LNCAP (cell line): Measurements from ENCODE around the gene CD7.

Experiments used
- CTCF ChIP-seq: fragments of 450-650 bp; IDR thresholded peaks from 2 replicates; pipeline ENCODE4 v1.5.1; 2017; ENCODE audit warnings: mild to moderate bottlenecking

Gene CD7

DNA sequence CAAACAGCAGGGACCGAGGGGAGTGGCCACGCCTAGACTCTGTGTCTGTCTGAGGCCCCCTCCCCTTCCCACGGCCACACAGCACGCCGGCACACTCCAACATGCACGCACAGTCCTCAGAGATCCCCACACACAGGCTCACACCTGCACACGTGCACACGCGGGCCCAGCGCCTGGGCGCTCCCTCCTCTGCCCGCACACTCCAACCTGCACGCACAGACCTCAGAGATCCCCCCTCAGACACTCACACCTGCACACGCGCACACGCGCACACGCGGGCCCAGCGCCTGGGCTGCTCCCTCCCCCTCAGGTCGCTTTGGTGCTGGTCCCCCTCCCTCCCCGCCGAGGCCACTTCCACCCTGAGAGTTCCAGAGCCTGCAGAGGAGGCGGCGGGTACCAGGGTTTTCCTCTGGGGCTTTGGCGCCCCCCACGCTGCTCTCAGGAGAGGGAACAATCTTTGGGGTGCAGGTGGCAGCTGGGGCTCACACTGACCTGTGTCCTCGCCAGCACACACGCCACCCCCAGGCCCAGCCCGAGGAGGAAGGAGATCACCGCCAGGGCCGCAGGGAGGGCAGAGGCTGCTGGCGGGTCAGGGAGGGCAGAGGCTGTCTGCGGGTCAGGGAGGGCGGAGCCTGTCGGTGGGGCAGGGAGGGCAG is 1.6 kb downstream of the CD7 start:
- TF ChIP-seq CTCF: no peak

GRCh38 chr17:82314727-82315605 is 2.4 kb downstream of the CD7 start:
- no peak for TF ChIP-seq CTCF

DNA sequence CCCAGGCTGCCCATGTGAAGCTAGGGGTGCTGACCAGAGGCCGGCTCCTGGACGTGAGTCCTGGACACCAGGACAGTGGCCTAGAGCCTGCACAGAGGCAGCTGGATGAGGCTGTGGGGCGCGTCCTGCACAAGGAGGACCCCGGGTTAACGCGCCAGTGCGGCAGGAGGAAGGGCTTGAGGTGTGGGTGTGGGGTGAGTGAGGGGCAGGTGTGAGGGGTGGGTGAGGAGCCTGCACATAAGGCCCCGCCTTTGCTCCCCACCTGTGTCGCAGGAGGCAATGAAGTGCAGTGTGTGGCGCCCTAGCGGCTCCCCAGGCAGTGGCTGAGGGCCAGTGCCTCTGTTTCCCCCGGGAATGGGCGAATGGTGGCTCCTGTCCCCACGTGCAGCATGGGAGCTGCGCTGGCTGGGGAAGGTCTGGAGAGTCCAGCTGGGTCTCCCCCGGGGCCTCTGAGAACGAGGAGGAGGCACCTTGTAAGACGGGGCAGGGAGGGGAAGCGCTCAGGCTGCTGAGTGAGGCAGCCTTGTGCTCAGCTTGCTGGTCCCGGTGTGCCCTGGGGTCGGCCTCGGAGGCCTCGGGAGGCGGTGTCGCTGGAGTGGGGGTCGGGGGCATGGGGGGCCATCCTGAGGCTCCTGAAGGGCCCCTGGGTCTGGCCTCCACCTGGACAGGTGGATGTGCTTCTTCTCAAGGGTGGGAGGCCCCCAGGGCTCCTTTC is 3.2 kb downstream of the CD7 start:
- no peak for TF ChIP-seq CTCF

DNA sequence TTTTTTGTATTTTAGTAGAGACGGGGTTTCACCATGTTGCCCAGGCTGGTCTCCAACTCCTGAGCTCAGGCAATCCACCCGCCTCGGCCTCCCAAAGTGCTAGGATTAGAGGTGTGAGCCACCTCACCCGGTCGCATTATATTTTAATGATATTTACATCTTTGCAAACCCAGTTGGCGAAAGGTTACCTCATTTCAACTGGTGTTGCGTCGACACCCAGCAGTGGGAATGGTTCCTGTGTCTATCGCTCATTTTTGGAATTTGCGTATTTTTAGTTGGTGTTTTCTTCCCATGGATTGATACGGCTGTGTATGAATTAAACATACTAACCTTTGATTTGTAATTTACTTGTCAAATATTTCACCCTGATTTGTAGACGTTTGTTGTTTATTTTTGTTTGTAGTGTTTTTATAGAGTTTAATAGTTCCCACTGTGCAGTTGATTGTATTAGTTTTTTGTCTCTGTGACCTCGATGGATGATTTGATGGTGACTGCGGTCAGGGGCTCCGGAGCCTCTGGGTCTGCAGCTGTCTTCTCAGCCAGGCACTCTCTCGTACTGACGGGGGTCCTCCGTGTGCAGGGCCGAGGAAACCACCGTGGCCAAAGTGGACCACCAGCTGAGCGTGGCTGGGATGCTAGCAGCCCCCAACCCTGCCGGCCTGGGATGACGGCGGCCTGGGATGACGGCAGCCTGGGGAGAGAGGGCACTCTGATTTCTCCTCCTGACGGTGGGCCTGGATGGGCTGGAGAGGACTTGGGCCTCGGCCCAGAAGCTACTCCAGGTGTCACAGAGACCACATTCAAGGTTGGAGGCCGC is 4.0 kb downstream of the CD7 start:
- no peak for TF ChIP-seq CTCF

DNA sequence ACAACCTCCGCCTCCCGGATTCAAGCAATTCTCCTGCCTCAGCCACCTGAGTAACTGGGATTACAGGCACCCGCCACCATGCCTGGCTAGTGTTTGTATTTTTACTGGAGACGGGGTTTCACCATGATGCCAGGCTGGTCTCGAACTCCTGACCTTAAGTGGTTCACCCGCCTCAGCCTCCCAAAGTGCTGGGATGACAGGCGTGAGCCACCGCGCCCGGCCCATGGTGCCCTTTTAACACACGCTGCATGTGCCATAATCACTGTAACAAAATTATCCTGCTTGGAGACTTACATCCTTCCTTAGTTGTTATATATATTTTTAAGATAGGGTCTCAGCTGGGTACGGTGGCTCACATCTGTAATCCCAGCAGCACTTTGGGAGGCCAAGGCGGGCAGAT is 5.4 kb downstream of the CD7 start:
- no peak for TF ChIP-seq CTCF

DNA sequence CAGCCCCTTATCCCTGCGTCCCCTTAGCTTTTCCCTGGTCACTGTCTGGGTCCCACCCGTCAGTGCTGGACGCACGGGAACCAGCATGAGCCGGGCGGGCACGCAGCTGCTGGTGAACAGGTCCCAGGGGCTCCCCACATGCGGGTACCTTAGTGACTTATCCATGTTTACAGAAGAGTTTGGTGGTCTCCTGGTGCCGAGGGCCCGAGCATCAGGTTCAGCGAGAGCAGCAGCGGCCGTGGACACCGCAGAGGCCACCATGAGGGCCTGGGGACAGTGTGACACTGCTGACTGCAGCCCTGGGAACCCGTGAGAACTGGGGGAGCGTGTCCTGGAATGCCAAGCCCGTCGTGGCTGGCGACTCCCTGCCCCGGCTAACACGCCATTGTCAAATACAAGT is 6.5 kb downstream of the CD7 start:
- TF ChIP-seq CTCF: no peak
